22Rv1 (cell line): ENCODE results near the gene JARID2.

Experiments
- CTCF ChIP-seq: fragments of 450-650 bp; IDR thresholded peaks from 2 replicates; pipeline ENCODE4 v1.5.1; 2017; ENCODE audit warnings: mild to moderate bottlenecking
- ZFX ChIP-seq: fragments of 450-650 bp; IDR thresholded peaks from 2 replicates; pipeline ENCODE4 v1.6.1; 2017; ENCODE audit warnings: antibody characterized with exemption, borderline replicate concordance

GRCh38 chr6:15310680-15311079 lies 64.8 kb downstream of the JARID2 start:
- TF ChIP-seq CTCF: no peak
- no peak for TF ChIP-seq ZFX
